Activated CD4-positive, alpha-beta T cell treated with anti-CD3 and anti-CD28 coated beads for 36 hours (primary cell): ENCODE measurements around the gene TAS2R40. TPM values are rescaled to one million over a fixed set of nuclear protein-coding genes. Genes with fewer than 3 reads are reported as not detected.

Experiments
- ATAC-seq: fragments of 200-7000 bp; cut with Tn5 transposase; one replicate; pipeline ENCODE4 v1.10.0; 2021; ENCODE audit warnings: mild to moderate bottlenecking, moderate library complexity
- CTCF ChIA-PET: fragments of 350-600 bp; sonication (Branson Sonifier 250); formaldehyde crosslinking; loops from one replicate; lab custom pipeline; 2021; ENCODE audit warnings: antibody characterized with exemption; lab: Charles Lee
- POLR2A ChIA-PET: fragments of 350-600 bp; sonication (Branson Sonifier 250); formaldehyde crosslinking; loops from one replicate; lab custom pipeline; 2021; ENCODE audit warnings: antibody characterized with exemption, inconsistent platforms; lab: Charles Lee
- DNase-seq: peaks from one replicate; pipeline ENCODE4 v3.0.0-alpha.2; 2020
- H3K27ac Mint-ChIP-seq: one replicate; pipeline ENCODE4 v1.8.0; 2021; ENCODE audit warnings: mixed read lengths
- H3K27me3 Mint-ChIP-seq: one replicate; pipeline ENCODE4 v1.8.0; 2021; ENCODE audit warnings: mixed read lengths
- H3K36me3 Mint-ChIP-seq: one replicate; pipeline ENCODE4 v1.8.0; 2021; ENCODE audit warnings: low read depth, mixed read lengths
- H3K4me1 Mint-ChIP-seq: one replicate; pipeline ENCODE4 v1.8.0; 2021; ENCODE audit warnings: mixed read lengths
- H3K4me3 Mint-ChIP-seq: one replicate; pipeline ENCODE4 v1.8.0; 2021; ENCODE audit warnings: mild to moderate bottlenecking, moderate library complexity, mixed read lengths
- H3K9me3 Mint-ChIP-seq: one replicate; pipeline ENCODE4 v1.8.0; 2021; ENCODE audit warnings: low read depth, mixed read lengths
- intact Hi-C, 2 experiments: fragments of 100-400 bp; cut with DNase I in 1 of 2; cut with micrococcal nuclease in 1 of 2; formaldehyde crosslinking; loops; one replicate each; pipeline versions ENCODE4 v1.14.2 to v1.15.1; 2022 to 2024; cut with DNase I, micrococcal nuclease
- total RNA-seq, 2 experiments: library from RNA; stranded (reverse); gene quantifications; one replicate each; pipeline ENCODE4 v1.2.3, GENCODE V29; 2021

The TAS2R40 gene
- total RNA-seq, 2 experiments from 2014 or later: not detected

DNA sequence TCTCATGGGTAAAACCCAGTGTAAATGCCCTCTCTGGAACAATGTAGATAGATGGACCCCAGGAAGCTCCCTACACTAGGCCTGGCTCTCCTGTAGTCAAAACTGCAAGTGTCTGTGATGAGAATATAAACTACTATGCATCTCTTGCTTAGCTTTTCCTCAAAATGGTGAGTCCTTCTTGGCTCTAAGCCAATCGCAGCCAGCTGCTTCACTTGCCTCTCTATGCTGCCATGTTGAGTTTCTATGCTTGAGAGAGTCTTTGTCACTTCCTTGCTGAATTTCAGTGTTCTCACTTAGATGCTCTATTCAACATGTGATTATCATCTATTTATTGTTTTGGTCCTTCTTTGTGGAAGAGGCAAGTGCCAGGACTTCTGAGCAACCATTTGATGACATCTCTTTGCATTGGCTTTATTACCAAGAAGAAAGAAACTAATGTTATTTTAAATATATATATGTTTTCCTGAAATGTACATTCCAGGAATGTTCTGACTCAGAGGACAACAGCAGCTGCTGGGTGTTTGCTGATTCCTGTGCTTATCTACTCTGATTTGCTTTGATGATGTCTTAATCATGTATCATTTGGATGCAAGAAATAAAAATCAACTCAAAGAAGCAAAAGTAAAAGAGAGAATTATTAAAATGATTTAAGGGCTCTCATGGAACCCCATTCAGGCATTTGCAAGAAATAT lies 16.6 kb downstream of the TAS2R40 start:
- Mint-ChIP-seq H3K9me3 (peaks cover 21% of the 10 kb centered on the region), H3K4me1 (peaks cover 11% of the 10 kb centered on the region), H3K27ac (no peak overlapping the region), H3K36me3 (peaks cover 7% of the 10 kb centered on the region), H3K4me3 (no peak overlapping the region), H3K27me3 (peaks cover 10% of the 10 kb centered on the region)
- ChIA-PET POLR2A (no interaction called here), CTCF (interaction anchor here (1.1 to 6.5 kb wide), 5 partner anchors 17 to 456 kb away, joined by 3 to 182 read pairs (median 44); no protein-coding TSS in a partner anchor)
- ATAC-seq: no peak
- DNase-seq: no peak
- intact Hi-C loops: no loop called here

DNA sequence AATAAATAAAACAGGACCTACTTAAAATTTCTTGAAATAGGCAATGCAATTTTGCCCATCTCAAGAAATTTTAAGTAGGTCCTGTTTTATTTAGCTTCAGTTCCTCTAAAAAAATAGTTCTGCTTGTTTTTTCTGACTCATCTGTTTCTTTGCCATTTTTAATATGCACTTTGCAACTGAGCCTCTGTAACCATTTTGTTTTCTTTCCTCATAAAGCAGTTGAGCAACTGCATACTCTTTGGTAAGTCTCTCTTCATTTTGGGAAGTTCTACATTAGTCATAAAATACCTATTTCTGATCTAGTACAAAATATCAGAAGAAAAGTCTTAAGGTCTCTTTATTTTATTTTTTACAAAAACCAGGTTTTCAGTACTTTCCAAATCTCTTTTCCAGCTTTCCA lies 18.0 kb downstream of the TAS2R40 start:
- no peak for ATAC-seq

DNA sequence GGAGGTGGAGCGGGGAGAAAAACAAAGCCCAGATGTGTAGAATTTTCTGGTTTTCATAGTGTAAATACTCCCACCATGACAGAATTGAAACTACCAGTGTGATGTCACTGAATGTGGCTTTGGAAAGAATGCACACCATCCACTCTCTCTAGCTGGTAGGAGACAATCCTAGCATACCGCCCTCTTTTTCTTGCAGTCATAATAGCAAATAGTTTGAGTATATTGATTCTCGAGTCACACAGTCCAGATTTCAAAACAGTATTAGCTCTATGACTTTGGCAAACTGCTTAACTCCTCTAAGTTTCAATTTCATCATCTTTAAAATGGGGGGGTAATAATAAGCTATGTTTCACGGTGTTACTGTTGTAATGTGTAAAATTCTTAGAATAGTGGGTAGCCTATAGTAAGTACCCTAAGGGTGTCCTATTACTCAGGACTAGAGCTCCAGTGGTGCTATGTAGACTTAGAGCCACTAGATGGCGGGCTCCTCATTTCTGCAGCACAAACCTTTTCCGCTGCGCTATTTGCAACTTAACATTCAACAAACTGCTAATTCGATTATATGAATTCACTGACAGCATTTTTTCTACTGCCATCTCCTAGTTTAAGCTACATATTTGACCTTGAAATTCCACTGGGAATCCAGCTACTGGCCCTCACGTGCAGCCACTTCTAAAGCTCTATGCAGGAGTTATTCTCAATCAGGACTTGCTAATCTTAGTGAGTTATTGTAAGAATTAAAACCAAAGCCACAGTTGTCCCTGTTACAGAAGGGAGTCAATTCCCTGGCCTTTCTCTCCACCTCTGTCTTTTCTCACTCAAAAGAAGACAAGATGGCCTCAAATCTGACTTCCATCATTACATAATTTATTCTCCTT lies 18.7 kb downstream of the TAS2R40 start:
- Mint-ChIP-seq H3K27me3 (peaks cover 7% of the 10 kb centered on the region), H3K4me1 (peaks cover 28% of the 10 kb centered on the region), H3K36me3 (peaks cover 7% of the 10 kb centered on the region), H3K4me3 (no peak overlapping the region), H3K27ac (peak overlapping the region; percentile 51), H3K9me3 (peaks cover 17% of the 10 kb centered on the region)
- peak; percentile 73 for ATAC-seq
- peak; percentile 80 for DNase-seq
- intact Hi-C loops: loop anchor here (1.0 to 5.0 kb wide), 14 partner anchors 12 to 431 kb away; partner anchors contain the start of genes GSTK1 (in 2 of the 2), CASP2 (in 1 of the 2), EPHA1 (in 1 of the 2) and FAM131B (in 1 of the 2)
- CTCF ChIA-PET: interaction anchor here (0.5 to 6.5 kb wide), 57 partner anchors 8 to 949 kb away, joined by 3 to 182 read pairs (median 4); partner anchors contain the start of genes CASP2, CLCN1, EPHA1 and GSTK1
- POLR2A ChIA-PET: interaction anchor here (0.5 to 1.7 kb wide), 8 partner anchors 21 to 69 kb away, joined by 3 to 11 read pairs (median 4); partner anchors contain the start of genes CASP2 and GSTK1

More for the DNA sequence above, 18.0 kb downstream of the TAS2R40 start:
- peaks cover 21% of the 10 kb centered on the region for H3K9me3 Mint-ChIP-seq
- peaks cover 7% of the 10 kb centered on the region for H3K36me3 Mint-ChIP-seq
- peaks cover 10% of the 10 kb centered on the region for H3K27me3 Mint-ChIP-seq
- H3K4me3 Mint-ChIP-seq: no peak overlapping the region
- intact Hi-C loops: loop anchor here (1.0 to 5.0 kb wide), 14 partner anchors 12 to 431 kb away; partner anchors contain the start of genes GSTK1 (in 2 of the 2), CASP2 (in 1 of the 2), EPHA1 (in 1 of the 2) and FAM131B (in 1 of the 2)
- peaks cover 23% of the 10 kb centered on the region for H3K4me1 Mint-ChIP-seq
- H3K27ac Mint-ChIP-seq: peak overlapping the region; percentile 13
- POLR2A ChIA-PET: interaction anchor here (0.7 to 1.7 kb wide), 6 partner anchors 20 to 70 kb away, joined by 3 to 11 read pairs (median 4); partner anchors contain the start of gene CASP2
- CTCF ChIA-PET: interaction anchor here (0.6 to 6.5 kb wide), 46 partner anchors 8 to 855 kb away, joined by 3 to 182 read pairs (median 6); partner anchors contain the start of genes CASP2, CLCN1, EPHA1 and GSTK1
- DNase-seq: no peak

- CTCF ChIA-PET: interaction anchor here (0.6 to 6.5 kb wide), 5 partner anchors 13 to 177 kb away, joined by 3 to 182 read pairs (median 8); no protein-coding TSS in a partner anchor
- intact Hi-C loops: loop anchor here in 1 of 2 experiments (5.0 kb wide), 3 partner anchors 120 to 265 kb away; partner anchors contain the start of gene FAM131B
- peaks cover 5% of the 10 kb centered on the region for H3K36me3 Mint-ChIP-seq
These were observed 20.5 kb downstream of the TAS2R40 start for GRCh38 chr7:143242306-143242705.

DNA sequence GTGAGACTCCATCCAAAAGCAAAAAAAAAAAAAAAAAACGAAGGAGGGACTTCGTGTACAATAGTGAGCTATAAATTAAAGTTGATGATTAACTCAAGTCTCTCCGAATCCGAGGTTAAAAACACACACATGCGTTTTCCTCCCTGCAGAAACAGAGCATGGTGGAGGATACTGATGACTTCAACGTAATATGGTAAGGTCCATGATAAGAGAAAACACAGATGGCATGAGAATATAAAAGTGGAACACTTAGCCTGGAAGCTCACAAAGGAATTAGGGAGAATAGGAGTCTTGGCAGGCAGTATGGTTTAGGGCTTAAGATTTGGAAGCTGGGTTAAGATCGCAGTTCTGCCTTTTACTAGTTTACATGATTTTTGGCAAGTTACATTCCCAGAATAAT lies 21.3 kb downstream of the TAS2R40 start:
- no peaks in the 10 kb centered on the region for H3K27me3 Mint-ChIP-seq
- CTCF ChIA-PET: interaction anchor here (0.6 to 6.5 kb wide), 5 partner anchors 28 to 180 kb away, joined by 3 to 182 read pairs (median 4); no protein-coding TSS in a partner anchor
- DNase-seq (no peak), ATAC-seq (no peak)
- POLR2A ChIA-PET: interaction anchor here (1.4 kb wide), 1 partner anchor 46 kb away, joined by 4 read pairs; no protein-coding TSS in a partner anchor
- H3K4me3 Mint-ChIP-seq: no peak overlapping the region
- intact Hi-C loops: loop anchor here in 1 of 2 experiments (5.0 kb wide), 3 partner anchors 119 to 264 kb away; partner anchors contain the start of gene FAM131B
- H3K36me3 Mint-ChIP-seq: peaks cover 5% of the 10 kb centered on the region
- no peak overlapping the region for H3K27ac Mint-ChIP-seq
- peaks cover 48% of the 10 kb centered on the region for H3K4me1 Mint-ChIP-seq
- peaks cover 3% of the 10 kb centered on the region for H3K9me3 Mint-ChIP-seq

More at GRCh38 chr7:143242306-143242705, 20.5 kb downstream of the TAS2R40 start:
- Mint-ChIP-seq H3K4me1 (peaks cover 46% of the 10 kb centered on the region), H3K9me3 (peaks cover 5% of the 10 kb centered on the region), H3K27me3 (no peaks in the 10 kb centered on the region), H3K27ac (no peak overlapping the region), H3K4me3 (no peak overlapping the region)
- ATAC-seq (no peak), DNase-seq (no peak)
- POLR2A ChIA-PET: interaction anchor here (1.4 kb wide), 1 partner anchor 47 kb away, joined by 4 read pairs; no protein-coding TSS in a partner anchor

- H3K27ac Mint-ChIP-seq: peak overlapping the region; percentile 23
- H3K36me3 Mint-ChIP-seq: peaks cover 5% of the 10 kb centered on the region
- no peaks in the 10 kb centered on the region for H3K27me3 Mint-ChIP-seq
- intact Hi-C loops: loop anchor here in 1 of 2 experiments (1.0 to 5.0 kb wide), 5 partner anchors 35 to 264 kb away; partner anchors contain the start of genes CASP2 and FAM131B
- ChIA-PET POLR2A (no interaction called here), CTCF (interaction anchor here (0.6 to 6.5 kb wide), 5 partner anchors 28 to 179 kb away, joined by 3 to 182 read pairs (median 4); no protein-coding TSS in a partner anchor)
- peaks cover 3% of the 10 kb centered on the region for H3K9me3 Mint-ChIP-seq
- no peak for ATAC-seq
- peaks cover 51% of the 10 kb centered on the region for H3K4me1 Mint-ChIP-seq
- no peak for DNase-seq
- H3K4me3 Mint-ChIP-seq: no peak overlapping the region
These were observed 21.8 kb downstream of the TAS2R40 start for GRCh38 chr7:143243614-143244013.

DNA sequence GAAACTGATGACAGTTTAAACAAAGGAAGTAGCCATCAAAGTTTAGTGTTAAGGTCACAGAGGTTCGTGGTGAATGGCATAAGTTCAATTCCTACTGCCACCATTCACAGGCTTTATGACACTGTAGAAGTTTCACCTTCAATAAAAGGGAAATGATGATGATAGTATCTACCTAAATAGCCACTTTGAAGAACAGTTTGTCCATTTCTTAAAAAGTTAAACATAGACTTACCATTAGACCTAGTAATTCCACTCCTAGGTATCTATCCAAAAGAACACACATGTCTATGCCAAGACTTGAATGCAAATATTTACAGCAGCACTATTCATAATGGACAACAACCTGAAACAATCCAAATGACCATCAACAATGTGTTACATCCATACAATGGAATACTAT lies 22.5 kb downstream of the TAS2R40 start:
- Mint-ChIP-seq H3K4me3 (no peak overlapping the region), H3K27me3 (no peaks in the 10 kb centered on the region), H3K9me3 (peaks cover 6% of the 10 kb centered on the region), H3K4me1 (peaks cover 58% of the 10 kb centered on the region), H3K36me3 (peaks cover 8% of the 10 kb centered on the region), H3K27ac (peak overlapping the region; percentile 79)
- intact Hi-C loops: loop anchor here in 1 of 2 experiments (1.0 to 5.0 kb wide), 5 partner anchors 34 to 263 kb away; partner anchors contain the start of genes CASP2 and FAM131B
- ChIA-PET POLR2A (interaction anchor here (1.2 kb wide), 1 partner anchor 19 kb away, joined by 7 read pairs; the partner anchor contains the start of gene GSTK1), CTCF (interaction anchor here (1.2 to 6.5 kb wide), 5 partner anchors 16 to 61 kb away, joined by 3 to 182 read pairs (median 8); no protein-coding TSS in a partner anchor)
- ATAC-seq: no peak
- DNase-seq: no peak

- ChIA-PET POLR2A (interaction anchor here (0.5 to 1.2 kb wide), 4 partner anchors 18 to 49 kb away, joined by 3 to 8 read pairs (median 6); partner anchors contain the start of gene GSTK1), CTCF (interaction anchor here (0.6 to 1.7 kb wide), 8 partner anchors 10 to 171 kb away, joined by 3 to 8 read pairs (median 3); no protein-coding TSS in a partner anchor)
- Mint-ChIP-seq H3K36me3 (peaks cover 15% of the 10 kb centered on the region), H3K4me1 (peaks cover 63% of the 10 kb centered on the region), H3K9me3 (peaks cover 11% of the 10 kb centered on the region), H3K27ac (peak overlapping the region; percentile 75), H3K4me3 (no peak overlapping the region), H3K27me3 (no peaks in the 10 kb centered on the region)
- DNase-seq (no peak), ATAC-seq (peak; percentile 72)
- intact Hi-C loops: loop anchor here (1.0 to 2.0 kb wide), 3 partner anchors 18 to 43 kb away; partner anchors contain the start of genes CASP2 (in 1 of the 2) and GSTK1 (in 1 of the 2)
These were observed 23.3 kb downstream of the TAS2R40 start for GRCh38 chr7:143245123-143245522.

GRCh38 chr7:143247372-143247771 lies 25.5 kb downstream of the TAS2R40 start:
- ChIA-PET CTCF (interaction anchor here (0.6 to 0.9 kb wide), 4 partner anchors 13 to 52 kb away, joined by 3 to 4 read pairs (median 4); partner anchors contain the start of gene GSTK1), POLR2A (interaction anchor here (0.5 kb wide), 1 partner anchor 133 kb away, joined by 3 read pairs; no protein-coding TSS in a partner anchor)
- ATAC-seq: no peak
- Mint-ChIP-seq H3K27ac (peak overlapping the region; percentile 57), H3K27me3 (no peaks in the 10 kb centered on the region), H3K9me3 (peaks cover 11% of the 10 kb centered on the region), H3K4me1 (peaks cover 75% of the 10 kb centered on the region), H3K36me3 (peaks cover 21% of the 10 kb centered on the region), H3K4me3 (no peak overlapping the region)
- intact Hi-C loops: no loop called here
- DNase-seq: no peak
